Measurements from ENCODE around the gene RBM10. TPM values are rescaled to one million over a fixed set of nuclear protein-coding genes. Genes with fewer than 3 reads are reported as not detected.

Gene RBM10
- total and polyA plus RNA-seq, 9 of the 15 experiments (the other 6 are each of a cell fraction or from before 2014, with no cell fraction given): 1.1 to 61.7 (median 31.5) TPM

GRCh38 chrX:47222751-47223350 lies 77.8 kb downstream of the RBM10 start:
- H3K27me3 ChIP-seq (ENCODE audit: control insufficient read depth in 2 of 2, insufficient read depth in 2 of 2, low read length in 2 of 2): no peaks in the 10 kb centered on the region
- H3K36me3 ChIP-seq (ENCODE audit: control insufficient read depth, insufficient read depth, low read length): peaks cover 75% of the 10 kb centered on the region; the same call in 2 of the 3 replicates
- intact Hi-C loops (cut with micrococcal nuclease): no loop called here

More at GRCh38 chrX:47222751-47223350, 77.8 kb downstream of the RBM10 start:
- ATAC-seq (no peak), FAIRE-seq (no peak), DNase-seq (ENCODE audit: extremely low read depth in 1 of 4, low spot score in 3 of 4) (peak in 3 of 4 experiments; percentile 10 to 49 (median 48))
- Histone ChIP-seq H3K9ac (ENCODE audit: insufficient read depth in 1 of 2, low read depth in 2 of 2, low read length in 2 of 2) (no peak overlapping the region), H3K9me3 (replicated peaks; ENCODE audit: control insufficient read depth, insufficient read depth, low read depth, low read length) (no peaks in the 10 kb centered on the region), H3K4me1 (replicated peaks in 1 of 2; ENCODE audit: control insufficient read depth in 2 of 2, insufficient read depth in 2 of 2, low read length in 2 of 2) (peaks cover 12 to 24% of the 10 kb centered on the region in 2 experiments; a peak in 4 of 5 replicates), H3K27ac (ENCODE audit: extremely low read depth, low read depth, low read length) (no peak overlapping the region), H2AFZ (ENCODE audit: low read depth, low read length) (no peak overlapping the region), H3K9me1 (ENCODE audit: control insufficient read depth, insufficient read depth, low read length) (peaks cover 7% of the 10 kb centered on the region), H3K79me2 (ENCODE audit: control insufficient read depth, insufficient read depth, low read length) (peaks cover 46% of the 10 kb centered on the region), H3K4me3 (no peak overlapping the region), H3K4me2 (ENCODE audit: insufficient read depth, low read length) (no peak overlapping the region), H4K20me1 (replicated peaks; ENCODE audit: control insufficient read depth, insufficient read depth, low read length) (peaks cover 33% of the 10 kb centered on the region)
- in situ Hi-C loops (cut with MboI): no loop called here
- TF ChIP-seq CEBPZ (IDR thresholded peaks at IDR 0.05; ENCODE audit: borderline replicate concordance, low read depth, low read length) (no peak), JUND (IDR thresholded peaks at IDR 0.05; ENCODE audit: borderline replicate concordance, low read depth, low read length) (no peak), JUND (tag; IDR thresholded peaks at IDR 0.05; ENCODE audit: borderline replicate concordance, low read depth, low read length) (no peak), ZNF740 (CRISPR knock-in tag; IDR thresholded peaks at IDR 0.05) (no peak), ZNF740 (tag; IDR thresholded peaks at IDR 0.05) (0 out of 4 replicates have a peak, but pooled peaks of 1 of the 2 experiments have one; percentile 48), RFX1 (IDR thresholded peaks at IDR 0.05) (peak; percentile 79), ZNF217 (CRISPR knock-in tag; IDR thresholded peaks at IDR 0.05) (no peak)
- CTCF ChIA-PET (ENCODE audit: low intra/inter-chr PET ratio): no interaction called here
- WGBS (ENCODE audit: insufficient coverage, low coverage, missing lambda C conversion rate): 90% methylated on average over 6 of the region's 10 CpGs
- POLR2A ChIA-PET: interaction anchor here (2.1 kb wide), 1 partner anchor 10 kb away, joined by 10 read pairs; the partner anchor contains the start of gene USP11
- no TSS peak for BruUV-seq (replicated peaks)
